H1 (cell line): ENCODE measurements around the gene TRAF3IP1. TPM values are rescaled to one million over a fixed set of nuclear protein-coding genes. Genes with fewer than 3 reads are reported as not detected.

ENCODE experiments used
- GTF2F1 ChIP-seq: IDR thresholded peaks from 2 replicates; pipeline ENCODE4 v1.6.1; 2012; ENCODE audit warnings: low read depth, low read length, improper control_type of control experiment, borderline replicate concordance
- JUN ChIP-seq: IDR thresholded peaks from 2 replicates; pipeline ENCODE4 v1.6.1; 2011; ENCODE audit warnings: low read depth, mild to moderate bottlenecking, improper control_type of control experiment, low read length
- RAD21 ChIP-seq, 2 experiments: IDR thresholded peaks in 1 of 2; conservative IDR thresholded peaks in 1 of 2; 2 replicates each; pipeline ENCODE4 v1.6.1; 2011; ENCODE audit warnings: low read depth in 2 of 2, low read length in 2 of 2, improper control_type of control experiment in 1 of 2, inconsistent platforms in 1 of 2, mild to moderate bottlenecking in 1 of 2, moderate library complexity in 1 of 2
- SAP30 ChIP-seq: fragments of 300-600 bp; sonication (generic); IDR thresholded peaks from 2 replicates; pipeline ENCODE4 v1.7.1; 2012; ENCODE audit warnings: low read length, moderate library complexity, mild to moderate bottlenecking, inconsistent platforms; ENCODE audit not compliant: insufficient read depth, insufficient replicate concordance
- TCF12 ChIP-seq: IDR thresholded peaks from 2 replicates; pipeline ENCODE4 v1.6.1; 2011; ENCODE audit warnings: low read depth, mild to moderate bottlenecking, low read length
- polyA plus RNA-seq, 7 experiments: library from polyadenylated mRNA; depleted of rRNA in 3 of 7; stranded (reverse) in 5 of 7; unstranded in 2 of 7; fragments of >200 nt in 5 of 7; fragments of 200-250 nt in 2 of 7; gene quantifications; 1 replicate in 5 of 7; 2 replicates in 1 of 7; 4 replicates in 1 of 7; pipeline versions ENCODE4 v1.2.1 to v1.2.3, GENCODE V29; 2011 to 2013; ENCODE audit warnings: missing spikeins in 2 of 7, mixed read lengths in 2 of 7
- total RNA-seq: library from RNA; stranded (reverse); fragmentation: NEBNext Ultra II Directional; extraction: Animal tissue kit (Norgen Biotek cat#: 25700); gene quantifications from 2 replicates; pipeline ENCODE4 v1.2.1, GENCODE V29; 2021

Gene TRAF3IP1
- total and polyA plus RNA-seq, 2 of the 8 experiments (the other 6 are each of a cell fraction or from before 2014, with no cell fraction given), result 2.3 to 17.5 TPM

GRCh38 chr2:238358769-238359168 lies 38.5 kb downstream of the TRAF3IP1 start (continued):
- TF ChIP-seq RAD21 (IDR thresholded peaks at IDR 0.05 in 1 of 2, conservative IDR thresholded peaks at IDR 0.05 in 1 of 2; ENCODE audit: low read depth in 2 of 2, low read length in 2 of 2) (no peak), SAP30 (no peak), JUN (no peak), TCF12 (no peak), GTF2F1 (no peak)
- TF ChIP-seq, all 59 proteins: peak for 0
